ENCODE data around the gene ATP13A2.

ATP13A2 gene

DNA sequence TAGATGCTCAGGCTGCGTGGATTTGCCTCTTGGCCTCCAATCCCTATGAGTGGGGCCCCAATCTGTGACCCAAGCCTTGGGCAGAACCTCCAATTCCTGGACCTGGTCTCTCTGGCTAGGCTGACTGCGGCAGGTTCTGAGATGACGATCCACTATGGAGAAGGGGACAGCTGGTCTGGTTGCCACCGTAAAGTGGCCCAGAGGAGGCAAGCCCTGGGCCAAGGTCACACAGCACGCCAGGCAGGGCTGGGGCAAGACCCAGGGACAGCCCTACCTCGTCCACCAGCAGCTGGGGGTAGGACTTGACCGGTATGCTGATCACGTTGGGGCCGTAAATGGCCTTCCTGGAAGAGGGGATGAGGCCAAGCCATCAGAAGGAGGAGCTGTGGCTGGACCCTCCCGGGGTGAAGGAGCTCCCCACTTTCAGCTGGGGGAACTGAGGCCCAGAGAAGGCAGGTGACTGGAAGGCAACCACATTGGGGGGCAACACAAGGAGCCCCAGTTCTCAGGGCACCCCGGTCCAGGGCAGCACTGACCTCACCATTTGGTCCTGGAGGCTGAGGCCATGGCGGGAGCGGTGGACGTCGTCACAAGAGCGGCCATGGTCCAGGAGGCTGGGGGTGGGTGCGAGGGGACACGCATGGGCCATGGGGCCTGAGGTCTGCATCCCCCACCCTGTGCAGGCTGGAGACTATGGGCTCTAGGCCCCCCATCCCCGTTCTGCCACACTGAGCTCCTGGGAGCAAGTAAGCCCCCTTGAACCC lies 9.8 kb downstream of the ATP13A2 start:
- no peak for DNase-seq (ENCODE audit: low spot score)

DNA sequence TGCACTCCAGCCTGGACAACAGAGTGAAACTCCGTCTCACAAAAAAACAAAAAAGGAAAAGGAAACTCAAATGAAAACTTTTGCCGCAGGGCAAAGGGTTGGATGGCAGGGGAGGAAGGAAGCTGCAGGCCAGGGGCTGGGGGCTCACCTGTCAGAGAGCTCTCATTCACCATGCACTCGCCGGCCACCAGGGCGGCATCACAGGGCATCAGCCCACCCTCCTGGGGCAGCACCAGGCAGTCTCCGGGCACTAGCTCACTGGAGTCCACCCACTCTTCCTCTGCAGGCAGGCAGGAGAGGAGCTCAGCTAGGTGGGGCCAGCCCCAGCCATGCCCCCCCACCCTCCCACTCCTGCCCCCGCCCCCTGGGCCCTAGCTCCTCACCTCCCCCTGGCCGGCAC lies 11.9 kb downstream of the ATP13A2 start:
- no peak for DNase-seq (ENCODE audit: low spot score)

DNA sequence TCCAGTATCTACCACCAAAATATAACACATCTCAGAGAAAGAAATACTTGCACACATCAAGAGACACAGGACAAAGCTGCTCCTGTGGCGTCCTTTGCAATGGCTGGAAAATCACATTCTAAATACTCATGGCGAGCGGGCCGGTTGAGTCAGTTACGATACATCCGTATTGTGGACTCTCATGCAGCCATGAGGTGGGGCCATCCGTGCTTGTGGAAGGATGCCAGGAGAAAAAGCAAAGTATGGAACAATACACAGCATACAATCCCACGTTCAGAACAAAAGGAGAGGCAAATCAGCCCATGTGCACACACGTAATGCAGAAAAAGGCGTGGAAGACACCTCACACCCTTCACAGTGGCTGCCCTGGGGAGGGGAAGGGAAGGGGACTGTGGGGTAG lies 13.1 kb downstream of the ATP13A2 start:
- no peak for DNase-seq (ENCODE audit: low spot score)

DNA sequence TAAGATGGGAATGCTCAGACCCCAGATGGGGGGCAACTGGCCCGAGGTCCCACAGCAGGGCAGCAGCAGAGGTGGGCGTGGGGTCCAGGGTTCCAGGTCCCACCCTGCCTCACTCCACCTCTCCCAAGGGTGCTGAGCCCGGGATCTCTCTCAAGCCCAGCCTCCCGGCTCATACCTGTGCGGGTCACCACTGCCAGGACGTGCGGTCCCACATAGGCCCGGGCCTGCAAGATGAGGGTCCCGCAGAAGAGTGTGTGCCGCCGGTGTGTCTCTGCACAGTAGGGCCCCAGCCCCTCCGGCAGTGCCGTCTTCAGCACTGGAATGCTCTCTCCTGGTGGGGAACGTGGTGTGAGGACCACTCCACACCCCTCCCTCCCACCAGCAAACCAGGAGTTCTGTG lies 14.9 kb downstream of the ATP13A2 start:
- DNase-seq (ENCODE audit: low spot score), result no peak

DNA sequence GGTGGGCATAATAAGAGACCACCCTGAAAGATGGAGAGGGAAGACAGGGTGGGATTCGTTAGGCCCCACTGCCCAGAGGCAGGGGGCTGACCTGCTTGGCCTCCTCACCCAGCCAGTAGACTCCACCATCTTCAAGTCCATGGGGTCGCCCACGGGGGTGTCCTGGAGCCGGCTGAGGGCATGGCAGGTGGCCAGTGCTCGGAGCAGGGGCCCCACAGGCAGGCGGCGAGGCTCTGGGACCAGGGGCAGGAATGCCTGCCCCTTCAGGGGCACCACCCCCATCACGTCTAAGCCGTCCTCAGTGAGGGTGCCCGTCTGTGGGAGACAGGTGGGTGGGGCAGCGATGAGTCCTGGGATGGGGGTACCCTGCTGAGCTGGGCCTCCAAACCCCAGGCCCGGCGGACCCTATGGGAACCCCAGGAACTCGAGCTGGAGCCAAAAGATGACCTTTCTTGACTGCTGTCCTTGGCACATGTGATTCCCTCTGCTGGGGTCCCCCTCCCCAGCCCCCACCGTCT lies 18.1 kb downstream of the ATP13A2 start:
- no peak for DNase-seq (ENCODE audit: low spot score)

DNA sequence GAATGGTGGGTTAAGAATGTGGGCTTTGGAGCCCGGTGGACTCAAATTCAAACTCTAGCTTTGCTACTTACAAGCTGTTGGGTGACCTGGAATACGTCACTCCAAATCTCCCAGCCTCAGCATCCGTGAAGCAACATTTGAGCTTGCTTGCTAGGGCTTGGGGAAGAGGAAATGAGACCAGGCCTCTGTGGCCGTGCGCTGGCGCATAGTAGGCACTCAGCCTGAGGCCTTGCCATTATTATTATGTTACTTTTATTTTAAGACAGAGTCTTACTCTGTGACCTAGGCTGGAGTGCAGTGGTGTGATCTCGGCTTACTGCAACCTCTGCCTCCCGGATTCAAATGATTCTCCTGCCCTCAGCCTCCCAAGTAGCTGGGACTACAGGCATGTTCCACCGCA lies 19.1 kb downstream of the ATP13A2 start:
- no peak for DNase-seq (ENCODE audit: low spot score)

DNA sequence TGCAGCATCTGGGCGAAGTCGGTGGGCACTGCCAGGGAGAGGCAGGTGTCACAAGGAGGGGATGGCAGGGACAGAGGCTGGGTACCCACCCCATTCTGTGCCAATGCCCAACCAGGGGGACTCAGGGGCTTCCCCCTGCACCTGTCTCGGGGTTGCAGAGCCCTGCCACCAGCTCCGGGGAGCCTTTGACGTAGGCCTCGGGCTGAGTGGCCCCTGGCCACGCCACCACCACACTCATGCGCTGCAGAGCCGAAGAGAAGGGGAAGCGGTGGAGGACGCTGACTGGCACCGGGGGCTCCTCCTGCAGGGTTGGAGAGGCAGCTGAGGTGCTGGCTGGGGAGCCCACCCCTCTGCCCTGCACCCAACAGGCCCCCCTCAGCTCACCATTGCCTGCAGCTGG lies 19.6 kb downstream of the ATP13A2 start:
- no peak for DNase-seq (ENCODE audit: low spot score)

DNA sequence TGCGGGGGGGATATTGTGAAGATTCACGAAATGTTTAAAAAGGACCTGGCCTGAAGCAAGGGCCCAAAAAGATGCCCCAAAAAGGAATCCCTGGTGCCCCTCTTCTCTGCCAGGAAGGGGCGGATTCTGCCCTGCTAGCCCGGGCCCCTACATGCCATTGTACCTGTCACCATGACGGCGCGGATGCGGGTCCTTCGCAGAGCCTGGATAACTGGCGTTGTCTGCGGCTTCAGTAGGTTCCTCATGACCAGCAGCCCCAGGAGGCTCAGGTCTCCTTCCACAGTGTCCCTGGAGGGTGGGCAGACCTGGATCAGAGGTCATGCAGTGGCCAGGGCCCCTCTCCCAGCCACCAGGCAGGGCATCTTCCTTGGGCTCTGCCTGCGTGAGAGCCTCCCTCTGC lies 20.2 kb downstream of the ATP13A2 start:
- no peak for DNase-seq (ENCODE audit: low spot score)

DNA sequence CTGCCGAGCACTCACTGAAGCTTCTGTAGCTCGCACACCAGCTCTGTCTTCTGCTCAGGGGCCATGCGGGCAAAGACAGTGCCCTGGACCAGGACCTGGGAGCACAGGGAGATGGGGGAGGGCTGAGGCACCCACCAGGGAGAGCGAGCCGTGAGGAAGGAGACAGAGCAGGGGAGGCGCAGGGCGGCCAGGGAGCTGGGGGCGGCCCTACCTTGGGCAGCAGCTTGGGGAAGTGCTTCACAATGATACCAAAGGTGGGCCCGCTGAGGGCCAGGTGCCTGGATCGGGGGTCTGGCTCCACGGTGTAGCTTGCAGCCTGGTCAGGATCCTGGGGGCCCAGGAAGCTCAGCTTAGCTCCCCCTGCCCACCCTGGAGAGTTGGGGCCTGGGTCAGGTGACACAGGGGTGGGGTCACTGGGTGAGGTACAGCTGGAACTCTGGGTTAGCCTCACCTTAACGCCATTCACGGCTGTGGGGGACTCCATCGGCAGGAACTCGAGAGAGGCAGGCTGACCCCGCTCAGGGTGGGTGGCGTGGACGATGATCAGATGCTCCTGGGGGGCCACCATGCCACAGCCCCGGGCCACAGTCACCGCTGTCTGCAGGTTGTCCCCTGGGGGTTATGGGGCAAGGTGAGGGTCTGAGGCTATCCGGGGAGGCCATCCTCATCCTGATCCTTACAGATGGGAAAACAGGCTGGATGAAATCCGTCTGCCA lies 21.9 kb downstream of the ATP13A2 start:
- no peak for DNase-seq (ENCODE audit: low spot score)

DNA sequence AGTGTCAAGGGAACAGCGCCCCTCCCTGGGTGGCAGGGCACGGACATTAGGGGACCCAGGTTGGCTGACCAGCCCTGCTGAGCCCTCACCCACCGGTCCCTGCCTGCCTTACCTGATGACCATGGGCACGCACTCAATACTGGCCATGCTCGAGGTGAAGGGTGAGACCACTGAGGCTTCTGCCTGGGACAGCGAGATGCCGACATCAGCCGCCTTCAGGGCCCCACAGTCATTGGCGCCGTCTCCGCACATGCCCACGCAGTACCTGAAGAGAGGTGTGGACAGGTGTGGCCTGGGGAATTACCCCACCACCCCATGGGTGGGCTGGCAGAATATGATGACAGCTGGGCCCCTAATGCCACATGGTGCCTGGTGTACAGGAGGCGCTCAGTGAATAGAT lies 23.5 kb downstream of the ATP13A2 start:
- no peak for DNase-seq (ENCODE audit: low spot score)

DNA sequence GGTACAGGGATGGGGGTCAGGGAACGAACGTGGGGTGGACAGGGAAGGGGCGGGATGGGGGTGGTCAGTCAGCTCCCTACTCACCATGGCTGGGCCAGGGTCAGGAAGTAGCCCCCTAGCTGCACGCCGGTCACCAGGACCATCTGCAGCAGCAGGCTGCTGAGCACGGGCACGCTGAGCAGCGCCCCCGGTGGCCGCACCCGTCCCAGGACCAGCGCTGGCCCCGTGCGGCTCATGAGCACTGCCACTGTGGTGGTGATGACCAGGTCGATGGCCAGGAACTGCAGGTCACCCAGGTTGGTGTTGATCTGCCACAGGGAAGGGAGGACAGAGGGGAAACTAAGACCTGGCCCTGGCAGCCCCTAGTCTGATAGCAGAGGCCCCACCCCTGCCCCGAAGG lies 24.8 kb downstream of the ATP13A2 start:
- peak; percentile 91 for DNase-seq (ENCODE audit: low spot score)

DNA sequence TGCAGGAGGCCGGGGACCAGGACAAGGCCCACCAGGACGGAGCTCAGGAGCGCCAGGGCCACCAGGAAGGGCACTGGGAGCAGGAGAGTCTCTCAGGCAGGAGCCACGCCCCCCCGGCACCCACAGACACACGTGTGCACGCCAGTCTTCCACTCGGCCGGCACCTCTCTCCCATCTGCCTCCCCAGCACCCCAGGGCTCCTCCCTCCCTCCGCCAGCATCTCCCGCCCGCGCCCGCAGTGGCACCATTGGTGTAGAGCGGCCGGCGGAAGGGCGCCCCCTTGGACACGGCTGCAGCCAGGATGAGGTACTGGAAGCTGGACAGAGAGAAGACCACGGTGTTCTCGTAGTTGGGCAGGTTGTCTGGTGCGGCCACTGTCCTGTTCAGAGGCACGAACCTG lies 25.2 kb downstream of the ATP13A2 start:
- DNase-seq (ENCODE audit: low spot score), result no peak

DNA sequence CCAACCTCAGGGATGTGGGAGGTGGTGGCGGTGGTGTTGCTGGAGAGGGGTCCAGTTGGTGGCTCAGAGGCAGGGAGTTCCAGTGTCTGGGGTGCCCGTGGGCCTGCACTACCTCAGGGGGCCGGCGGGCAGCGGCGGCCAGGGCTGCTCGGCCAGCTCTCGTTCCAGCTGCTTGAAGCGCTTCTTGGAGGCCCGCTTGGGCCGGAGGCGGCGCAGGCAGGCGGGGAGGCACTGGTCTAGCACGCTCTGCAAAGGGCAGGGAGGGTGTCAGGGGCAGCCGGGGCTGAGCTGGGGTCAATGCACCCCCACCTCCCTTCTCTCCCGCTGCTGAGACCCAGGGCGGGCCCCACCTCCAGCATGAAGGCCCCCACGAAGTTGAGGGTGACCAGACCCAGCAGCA lies 25.6 kb downstream of the ATP13A2 start:
- DNase-seq (ENCODE audit: low spot score), result no peak

DNA sequence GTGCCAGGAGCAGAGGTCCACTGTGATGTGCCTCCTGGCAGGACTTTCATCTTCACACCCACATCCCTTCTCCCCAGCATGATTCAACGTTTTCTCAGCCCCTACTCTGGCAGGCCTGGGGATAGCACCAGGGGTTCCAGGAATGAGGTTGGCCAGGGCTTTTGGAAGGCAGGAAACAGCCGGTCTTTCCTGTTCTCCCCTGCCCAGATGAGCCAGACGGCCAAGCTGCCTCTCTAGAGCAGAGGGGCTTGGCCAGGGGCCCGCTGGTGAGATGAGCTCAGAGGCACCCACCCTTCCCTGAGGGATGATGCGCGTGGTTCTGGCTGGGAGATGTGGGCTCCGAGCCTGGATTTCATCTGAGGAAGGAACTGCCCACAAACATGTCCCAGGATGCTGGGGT lies 27.0 kb downstream of the ATP13A2 start:
- DNase-seq (ENCODE audit: low spot score), result no peak

DNA sequence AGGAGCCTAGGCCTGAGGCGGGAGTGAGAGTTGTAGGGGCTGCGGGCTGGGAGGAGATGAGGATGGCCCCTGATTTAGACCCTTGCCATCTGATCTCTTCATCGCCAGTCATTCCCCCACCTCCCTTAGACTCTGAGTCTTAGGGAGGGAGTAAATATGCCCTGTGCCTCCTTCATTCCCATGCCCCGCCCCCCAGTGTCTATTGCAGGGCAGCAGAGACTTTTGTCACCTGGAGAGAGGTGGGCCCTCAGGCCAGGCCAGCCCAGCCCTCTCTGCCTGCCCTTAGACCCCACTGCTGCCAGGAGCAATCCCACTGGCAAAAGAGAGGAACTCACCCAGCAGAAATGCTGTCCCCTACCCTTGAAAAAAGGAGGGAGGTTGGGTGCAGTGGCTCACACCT lies 28.1 kb downstream of the ATP13A2 start:
- no peak for DNase-seq (ENCODE audit: low spot score)

DNA sequence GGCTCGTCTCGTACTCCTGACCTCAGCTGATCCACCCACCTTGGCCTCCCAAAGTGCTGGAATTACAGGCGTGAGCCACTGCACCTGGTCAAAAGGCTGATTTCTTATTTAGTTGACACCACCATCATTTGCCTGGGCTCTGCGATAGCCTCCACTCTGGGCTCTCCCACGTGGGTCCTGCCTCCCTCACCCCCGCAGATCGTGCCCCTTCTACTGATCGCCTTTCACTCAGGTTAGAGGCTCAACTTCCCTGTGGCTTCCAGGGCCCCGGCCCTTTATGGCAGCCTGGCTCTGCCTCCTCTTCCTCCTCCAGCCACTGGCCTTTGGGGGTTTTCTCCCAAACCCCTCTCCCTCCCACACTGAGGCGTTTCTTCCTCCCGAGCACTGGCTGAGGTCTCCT lies 28.8 kb downstream of the ATP13A2 start:
- DNase-seq (ENCODE audit: low spot score), result no peak

DNA sequence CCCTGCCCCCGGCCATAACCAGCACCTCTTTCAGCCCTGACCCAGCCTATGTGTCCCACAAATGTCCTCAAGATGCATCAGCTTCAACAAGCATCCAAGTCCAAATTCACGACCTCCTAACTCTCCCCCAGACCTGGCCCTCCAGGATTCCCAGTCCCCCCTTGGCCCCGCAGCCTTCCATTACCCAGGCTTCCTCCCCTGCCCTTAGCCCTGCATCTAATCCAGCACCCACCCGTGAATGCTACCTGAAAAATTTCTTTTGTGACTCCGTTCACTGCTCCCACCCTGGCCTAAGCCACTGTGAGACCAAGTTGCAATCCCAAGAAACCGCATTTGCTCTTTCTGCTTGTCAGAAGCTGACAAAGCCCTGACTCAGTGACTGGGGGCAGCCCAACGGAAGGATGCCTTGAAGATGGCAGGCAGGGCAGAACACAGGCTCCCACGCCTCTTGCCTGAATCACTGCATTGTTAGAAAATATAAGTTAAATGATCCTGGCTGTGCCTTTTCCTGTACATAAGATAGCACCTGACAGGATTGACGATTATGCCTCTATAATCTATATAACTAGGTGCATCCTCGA lies 30.4 kb downstream of the ATP13A2 start:
- DNase-seq (ENCODE audit: low spot score), result no peak

DNA sequence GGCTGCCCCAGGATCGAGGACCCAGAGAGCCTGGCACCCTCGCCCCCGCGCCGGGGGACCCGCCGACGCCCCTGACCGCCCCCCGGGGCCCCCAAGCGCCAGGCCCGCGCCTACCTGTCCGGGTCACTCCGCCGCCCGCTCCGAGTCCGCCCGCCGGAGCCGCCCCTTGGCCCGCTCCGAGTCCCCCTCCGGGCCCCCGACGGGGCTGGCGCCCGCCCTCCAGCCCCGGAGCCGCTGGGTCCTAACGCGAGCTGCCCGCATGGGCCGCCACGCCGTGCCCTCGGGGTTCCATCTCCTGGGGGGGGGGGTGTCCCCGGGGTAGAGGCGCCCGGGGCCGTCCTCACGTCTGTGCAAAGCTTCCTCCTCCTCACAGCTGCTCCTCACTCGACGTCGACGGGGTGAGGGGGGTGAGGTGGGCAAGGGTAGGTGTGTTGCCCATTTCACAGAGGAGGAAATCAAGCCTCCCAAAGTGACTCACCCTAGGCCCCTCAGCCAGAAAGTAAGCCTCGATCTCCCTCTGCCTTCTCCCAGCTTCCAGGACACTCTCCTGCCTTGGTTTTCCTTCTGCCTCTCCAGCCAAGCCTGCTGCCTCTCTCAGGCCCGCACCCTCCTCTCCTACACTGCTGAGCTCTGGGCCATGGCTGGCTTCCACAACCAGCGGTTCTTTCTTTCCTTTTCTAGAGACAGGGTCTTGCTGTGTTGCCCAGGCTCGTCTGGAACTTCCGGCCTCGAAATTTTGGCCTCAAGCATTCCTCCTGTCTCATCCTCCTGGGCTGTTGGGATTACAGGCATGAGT lies 31.1 kb downstream of the ATP13A2 start, which contains the start of gene MFAP2:
Gene MFAP2, minus strand, starts transcription at position 148 of the 796 bp plus-strand sequence. CDS start 2,347 bp downstream, outside the sequence.
- peak; percentile 61 for DNase-seq (ENCODE audit: low spot score)

DNA sequence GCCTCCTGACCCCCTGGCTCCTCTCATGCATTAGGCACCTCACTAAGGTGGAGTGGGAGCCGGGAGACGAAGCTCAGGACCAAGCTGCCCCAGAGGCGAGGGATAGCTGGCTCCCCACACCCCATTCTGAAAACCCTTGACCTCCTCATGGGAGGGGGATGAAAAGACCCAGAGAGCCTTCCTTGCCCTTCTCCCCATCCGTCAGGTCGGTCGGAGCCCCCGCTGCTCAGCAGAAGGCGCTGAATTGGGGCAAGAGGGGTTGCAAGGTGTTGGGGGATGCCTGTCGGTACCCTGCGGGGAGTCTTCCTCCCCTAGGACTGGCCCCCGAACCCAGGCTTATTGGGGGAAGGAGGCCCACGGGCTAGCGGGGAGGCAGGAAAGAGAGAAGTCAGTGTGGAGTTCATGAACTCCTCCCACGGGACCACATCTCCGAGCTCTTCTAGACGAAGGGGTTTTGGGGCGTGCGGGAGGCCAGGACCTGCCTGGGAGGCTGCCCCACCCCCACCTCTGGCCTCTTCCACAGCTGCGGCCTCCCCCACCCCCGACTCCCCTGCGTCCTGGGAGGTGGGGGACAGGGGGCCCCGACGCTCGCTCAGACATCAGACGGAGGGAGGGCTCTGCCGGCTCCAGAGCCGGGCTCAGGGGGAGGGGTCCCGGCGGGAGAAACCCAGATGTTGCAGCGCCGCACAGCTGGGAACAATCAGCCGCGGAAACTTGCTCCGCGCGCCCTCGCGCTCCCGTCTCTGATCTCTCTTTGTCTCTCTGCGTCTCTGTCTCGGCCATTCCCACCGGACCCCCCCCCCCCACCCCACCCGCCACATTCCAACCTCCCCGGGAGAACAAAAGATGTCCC lies 32.0 kb downstream of the ATP13A2 start:
- no peak for DNase-seq (ENCODE audit: low spot score)

DNA sequence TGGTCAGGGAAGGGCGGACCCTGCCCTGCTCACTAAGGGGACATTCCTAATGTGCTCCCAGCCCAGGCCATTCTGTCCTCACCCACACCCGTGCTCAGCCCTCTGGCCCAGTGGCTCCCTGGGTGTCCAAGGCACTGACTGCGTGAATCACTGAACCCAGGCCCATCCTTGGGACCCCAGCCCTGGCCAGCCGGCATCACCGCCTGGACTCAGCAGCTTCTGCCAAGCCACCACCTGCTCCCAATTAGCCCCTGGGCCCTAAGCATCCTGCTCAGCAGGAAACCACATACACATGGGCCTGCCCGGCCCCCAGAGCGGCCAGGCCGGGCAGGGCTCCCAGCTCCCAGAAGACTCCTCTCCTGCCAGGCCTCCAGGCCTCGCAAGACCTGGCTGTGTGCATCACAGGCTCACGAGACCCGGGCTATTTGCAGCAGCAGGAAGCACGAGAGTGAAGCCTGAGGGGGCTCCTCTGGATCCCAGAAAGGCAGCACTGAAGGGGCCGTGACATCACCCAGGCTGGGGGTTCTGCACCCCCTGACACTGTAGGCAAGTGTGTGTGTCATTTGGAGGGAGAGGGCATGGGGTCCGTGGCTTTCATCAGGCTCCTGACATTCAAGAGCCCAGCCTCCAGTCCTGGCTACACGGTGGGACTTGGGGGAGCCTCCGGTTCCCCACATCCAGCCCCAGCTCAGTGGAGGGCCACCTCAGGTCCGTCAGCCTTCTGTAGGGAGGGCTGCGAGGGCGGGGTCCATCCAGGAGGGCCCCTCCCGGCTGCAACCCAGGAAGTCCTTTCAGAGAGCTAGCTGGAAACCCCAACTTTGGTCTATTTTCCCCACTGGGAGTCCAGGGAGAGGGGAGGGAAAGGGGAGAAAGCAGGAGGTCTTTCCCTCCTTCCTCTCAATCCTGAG lies 32.9 kb downstream of the ATP13A2 start:
- no peak for DNase-seq (ENCODE audit: low spot score)

Data from HuH-7 (cell line).